SHP77 (cell line): ENCODE results near the gene ERBIN.
"Not testable (repeated sequence)": the region's sequence is repeated elsewhere in the genome, so short reads cannot be mapped to it uniquely, and the experiment has no call there.

Experiments
- DNase-seq, 2 experiments: peaks; one replicate each; lab custom pipeline; 2025; lab: John Stamatoyannopoulos, UW

Gene ERBIN

DNA sequence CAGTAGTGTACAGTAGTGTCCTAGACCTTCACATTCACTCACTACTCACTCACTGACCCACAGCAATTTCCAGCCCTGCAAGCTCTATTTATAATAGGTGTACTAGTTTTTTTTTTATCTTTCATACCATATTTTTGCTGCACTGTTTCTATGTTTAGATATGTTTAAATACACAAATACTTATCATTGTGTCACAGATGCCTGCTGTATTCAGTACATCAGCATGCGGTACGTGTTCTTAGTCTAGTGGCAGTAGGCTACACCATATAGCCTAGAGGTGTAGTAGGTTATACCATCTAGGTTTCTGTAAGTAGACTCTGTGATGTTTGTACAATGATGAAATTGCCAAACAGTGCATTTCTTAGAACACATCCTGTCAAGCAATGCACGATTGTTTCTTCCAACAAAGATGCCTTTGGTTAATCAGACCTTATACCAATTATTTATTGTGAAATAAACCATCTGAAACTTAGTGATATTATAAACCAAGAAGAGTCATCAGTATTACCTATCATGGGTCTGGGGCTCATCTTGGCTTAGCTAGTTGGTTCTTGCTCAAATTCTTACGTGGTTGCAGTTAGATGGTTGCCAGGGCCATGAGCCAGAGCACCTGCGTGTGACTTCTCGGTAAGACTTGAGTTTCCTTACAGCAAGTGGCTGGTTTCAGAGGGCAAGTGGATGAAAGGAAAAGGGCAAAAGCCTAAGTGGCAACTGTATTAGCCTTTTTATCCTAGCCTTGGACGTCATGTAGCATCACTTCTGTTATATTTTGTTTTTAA, 41.1 kb downstream of the ERBIN start:
- no peak for DNase-seq

DNA sequence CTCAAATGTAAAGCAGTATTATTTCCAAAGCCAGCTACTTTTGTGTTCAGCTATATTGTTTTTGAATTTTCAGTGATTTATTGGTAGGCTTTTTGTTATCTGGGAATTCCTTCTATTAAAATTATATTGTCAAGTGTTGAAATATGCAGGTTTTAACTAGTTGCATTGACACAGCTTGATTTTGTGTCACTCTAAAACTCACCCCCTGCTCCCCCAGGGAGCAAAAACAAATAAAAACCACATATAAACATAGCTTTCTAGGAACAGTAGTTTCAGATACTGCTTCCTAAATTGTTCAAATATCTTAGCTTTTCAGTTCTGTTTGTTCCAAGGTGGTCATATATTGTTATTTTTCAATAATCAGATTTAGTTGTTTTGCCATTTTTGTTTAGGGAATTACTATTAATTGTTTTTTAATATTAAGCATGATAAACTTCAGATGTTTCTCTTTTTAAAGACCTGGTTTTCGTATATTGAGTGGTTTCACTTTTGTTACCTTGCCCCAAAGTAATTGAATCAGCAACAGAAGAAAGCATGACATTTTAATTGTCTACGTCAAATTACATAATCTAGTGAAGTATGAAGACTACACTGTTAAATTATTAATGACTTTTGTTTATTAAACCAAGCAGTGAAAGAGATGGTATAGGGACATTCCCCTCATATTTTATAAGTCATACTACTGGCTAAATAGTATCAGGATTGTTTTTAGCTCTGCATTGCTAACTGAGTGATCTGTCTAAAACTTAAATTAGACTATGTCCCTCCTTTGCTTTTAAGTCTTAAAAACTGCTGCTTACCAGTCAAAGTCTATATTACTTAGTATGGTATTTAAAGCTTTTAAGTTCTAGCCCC, 43.4 kb downstream of the ERBIN start:
- DNase-seq, result no peak

- DNase-seq, result no peak
These were observed 44.3 kb downstream of the ERBIN start for GRCh38 chr5:65970481-65971367.

GRCh38 chr5:65971643-65972042, 45.3 kb downstream of the ERBIN start:
- DNase-seq, result no peak

DNA sequence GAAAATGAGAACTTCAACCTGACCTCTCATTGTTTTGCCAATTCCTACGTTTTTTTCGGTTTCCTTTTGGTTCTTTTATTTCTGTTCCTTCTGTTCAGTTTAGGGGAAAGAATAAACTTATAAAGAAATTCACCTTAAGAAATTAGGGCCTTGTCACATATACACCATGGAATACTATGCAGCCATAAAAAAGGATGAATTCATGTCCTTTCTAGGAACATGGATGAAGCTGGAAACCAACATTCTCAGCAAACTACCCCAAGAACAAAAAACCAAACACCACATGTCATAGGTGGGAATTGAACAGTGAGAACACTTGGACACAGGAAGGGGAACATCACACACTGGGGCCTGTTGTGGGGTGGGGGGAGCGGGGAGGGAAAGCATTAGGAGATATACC, 46.5 kb downstream of the ERBIN start:
- not testable (repeated sequence) for DNase-seq

DNA sequence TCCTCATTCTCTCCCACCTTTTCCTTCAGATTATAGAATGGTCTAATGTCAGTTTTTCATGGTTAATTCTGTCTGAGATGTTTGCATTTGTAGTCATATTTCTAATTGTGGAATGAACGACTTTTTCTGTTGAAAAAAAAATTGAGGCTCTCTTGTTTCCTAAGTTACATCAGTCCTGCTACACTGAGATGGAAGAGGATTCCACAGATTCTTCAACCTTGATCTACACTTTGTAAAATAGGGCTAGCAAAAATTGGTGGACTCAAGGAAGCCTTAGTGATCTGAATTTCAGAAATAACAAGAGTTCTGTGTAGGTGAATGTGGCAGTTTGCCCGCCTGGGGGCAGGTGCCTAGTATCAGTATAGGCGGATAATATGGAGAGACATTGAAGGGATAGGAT, 51.9 kb downstream of the ERBIN start:
- DNase-seq, result no peak

GRCh38 chr5:65981548-65981947, 55.2 kb downstream of the ERBIN start:
- DNase-seq, result no peak

- no peak for DNase-seq
These were observed 55.7 kb downstream of the ERBIN start for GRCh38 chr5:65981969-65982619.

- DNase-seq, result no peak
These were observed 56.3 kb downstream of the ERBIN start for GRCh38 chr5:65982635-65983034.

- DNase-seq, result no peak
These were observed 57.9 kb downstream of the ERBIN start for GRCh38 chr5:65984098-65984885.

DNA sequence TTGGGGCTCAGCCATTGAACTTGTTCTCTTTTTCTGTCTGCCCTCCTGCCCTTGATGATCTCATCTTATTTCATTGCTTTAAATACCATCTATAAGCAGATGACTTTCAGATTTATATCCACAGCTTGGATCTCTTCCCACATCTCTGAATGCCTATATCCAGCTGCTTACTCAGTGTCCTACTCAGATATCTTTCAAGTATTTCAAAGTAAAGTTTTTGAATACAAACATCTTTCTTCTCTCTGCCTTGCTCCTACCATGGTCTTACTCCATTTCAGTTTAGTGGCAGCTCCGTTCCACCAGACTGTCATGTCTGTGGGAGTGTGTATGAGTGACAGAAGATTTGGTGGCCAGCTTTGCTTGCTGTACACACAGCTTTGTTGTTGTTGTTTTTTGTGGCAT, 59.7 kb downstream of the ERBIN start:
- no peak for DNase-seq

DNA sequence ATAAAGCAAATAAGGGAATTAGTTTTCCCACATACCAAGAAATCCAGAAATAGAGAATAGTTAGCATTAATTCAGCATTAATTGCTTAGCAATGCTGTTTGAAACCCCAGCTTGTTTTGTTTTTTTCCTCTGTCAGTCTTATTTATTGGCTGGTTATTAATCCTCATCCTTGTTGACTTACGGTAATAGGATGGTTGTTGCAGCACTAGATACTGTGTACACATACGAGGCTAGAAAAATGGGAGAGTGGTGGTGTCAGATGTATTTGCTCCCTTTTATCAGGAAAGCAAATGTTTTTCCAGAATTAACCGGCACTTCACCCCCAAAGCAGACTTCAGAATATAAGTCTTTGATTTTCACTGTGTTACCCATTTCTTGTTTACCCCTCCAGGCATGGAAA, 60.4 kb downstream of the ERBIN start:
- no peak for DNase-seq

- no peak for DNase-seq
These were observed 61.6 kb downstream of the ERBIN start for GRCh38 chr5:65987982-65988381.

GRCh38 chr5:65989158-65989557, 62.8 kb downstream of the ERBIN start:
- no peak for DNase-seq

DNA sequence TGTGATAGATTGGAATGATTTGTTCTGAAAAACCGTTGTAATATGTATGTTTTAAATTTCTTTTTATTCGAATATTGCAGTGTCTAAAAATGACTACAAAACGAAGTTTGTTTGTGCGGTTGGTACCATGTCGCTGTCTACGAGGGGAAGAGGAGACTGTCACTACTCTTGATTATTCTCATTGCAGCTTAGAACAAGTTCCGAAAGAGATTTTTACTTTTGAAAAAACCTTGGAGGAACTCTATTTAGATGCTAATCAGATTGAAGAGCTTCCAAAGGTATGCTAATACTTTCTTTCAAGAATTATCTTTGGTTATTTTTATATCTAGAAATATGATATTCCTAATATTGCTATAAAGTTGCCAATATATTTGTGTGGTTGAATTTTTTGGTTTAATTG, 66.3 kb downstream of the ERBIN start:
- DNase-seq, result no peak

- no peak for DNase-seq
These were observed 67.9 kb downstream of the ERBIN start for GRCh38 chr5:65994117-65994786.

GRCh38 chr5:65999061-65999723, 72.8 kb downstream of the ERBIN start:
- DNase-seq, result no peak

- no peak for DNase-seq
These were observed 75.6 kb downstream of the ERBIN start for GRCh38 chr5:66001952-66002351.

GRCh38 chr5:66002415-66002814, 76.0 kb downstream of the ERBIN start:
- no peak for DNase-seq

DNA sequence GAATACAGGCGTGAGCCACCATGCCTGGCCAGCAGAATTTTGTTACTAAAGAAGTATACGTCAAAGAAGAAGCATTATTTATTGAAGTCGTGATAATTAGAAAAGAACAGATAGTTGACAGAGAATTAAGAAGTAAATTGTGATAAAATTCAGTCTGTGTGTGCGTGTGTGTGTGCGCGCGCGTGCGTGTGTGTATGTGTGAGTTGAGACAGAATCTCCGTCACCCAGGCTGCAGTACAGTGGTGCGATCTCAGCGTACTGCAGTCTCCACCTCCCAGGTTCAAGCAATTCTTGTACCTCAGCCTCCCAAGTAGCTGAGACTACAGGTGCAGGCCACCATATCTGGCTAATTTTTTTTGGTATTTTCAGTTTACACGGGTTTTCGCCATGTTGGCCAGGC, 77.8 kb downstream of the ERBIN start:
- DNase-seq, result no peak
